Lung (tissue), 12 donors: ENCODE results near the gene TLR9. TPM values are rescaled to one million over a fixed set of nuclear protein-coding genes. Genes with fewer than 3 reads are reported as not detected.

Source experiments
- ATAC-seq: fragments of 200-7000 bp; cut with Tn5 transposase; one replicate; pipeline ENCODE4 v1.9.1; 2020; ENCODE audit warnings: moderate number of reproducible peaks; ENCODE audit not compliant: insufficient read depth, low FRiP score
- DNase-seq, 3 donors: peaks; one replicate each; pipeline ENCODE4 v3.0.0-alpha.2; 2013 to 2017
- H3K27ac ChIP-seq, 2 donors: one replicate each; pipeline ENCODE4 v1.5.1; 2013; ENCODE audit warnings: mild to moderate bottlenecking in 2 of 2, moderate library complexity in 2 of 2, control low read depth in 1 of 2, inconsistent platforms in 1 of 2, low read depth in 1 of 2, low read length in 1 of 2
- H3K27me3 ChIP-seq, 3 donors: one replicate each; pipeline ENCODE4 v1.5.1; 2013; ENCODE audit warnings: low read length in 2 of 3; ENCODE audit not compliant: control insufficient read depth in 3 of 3, insufficient read depth in 3 of 3
- H3K36me3 ChIP-seq, 4 donors: one replicate each; pipeline ENCODE4 v1.5.1; 2013; ENCODE audit warnings: low read length in 4 of 4, mild to moderate bottlenecking in 1 of 4, moderate library complexity in 1 of 4; ENCODE audit not compliant: control insufficient read depth in 4 of 4, insufficient read depth in 4 of 4
- H3K4me1 ChIP-seq, 5 donors: one replicate each; pipeline ENCODE4 v1.5.1; 2013; ENCODE audit warnings: low read length in 5 of 5, mild to moderate bottlenecking in 2 of 5, moderate library complexity in 1 of 5; ENCODE audit not compliant: control insufficient read depth in 5 of 5, insufficient read depth in 5 of 5
- H3K4me3 ChIP-seq: one replicate; pipeline ENCODE4 v1.5.1; 2013; ENCODE audit warnings: mild to moderate bottlenecking, control low read depth, moderate library complexity
- H3K9ac ChIP-seq, 2 donors: one replicate each; pipeline ENCODE4 v1.5.1; 2013; ENCODE audit warnings: low read length in 2 of 2, control low read depth in 1 of 2; ENCODE audit not compliant: insufficient read depth in 1 of 2
- H3K9me3 ChIP-seq, 4 donors: one replicate each; pipeline ENCODE4 v1.5.1; 2013; ENCODE audit warnings: low read length in 3 of 4, mild to moderate bottlenecking in 1 of 4, moderate library complexity in 1 of 4; ENCODE audit not compliant: control insufficient read depth in 4 of 4, insufficient read depth in 3 of 4
- WGBS, 2 donors: extraction: QIAGEN DNeasy Blood & Tissue Kit; methylation state at CpG; one replicate each; pipeline ENCODE4 v1.1.7; 2013; 5-methylcytosine and 5-hydroxymethylcytosine counted together
- polyA plus RNA-seq, 2 donors: library from polyadenylated mRNA; stranded (reverse); fragments of 200-250 nt; gene quantifications; one replicate each; pipeline ENCODE4 v1.2.1, GENCODE V29; 2013
- total RNA-seq, 2 donors: library from RNA; depleted of rRNA in 1 of 2; stranded (reverse); fragments of >200 nt in 1 of 2; gene quantifications; one replicate each; pipeline ENCODE4 v1.2.1, GENCODE V29; 2014 to 2021
- TF ChIP-seq, protein P1 (sequence below): IDR thresholded peaks from 2 replicates; pipeline ENCODE4 v1.5.1; 2012; ENCODE audit warnings: mild to moderate bottlenecking; ENCODE audit errors: control extremely low read depth, extremely low read depth
- donor health status: control.
- donor health status: control.
- donor health status: Bipolar disorder and iron deficiency.
- donor health status: healthy.
- donor health status: DM: yes; HTN: yes; CAD: no.

Gene TLR9
- total and polyA plus RNA-seq, 4 donors = 0.20 to 1.1 (median 0.37) TPM

DNA sequence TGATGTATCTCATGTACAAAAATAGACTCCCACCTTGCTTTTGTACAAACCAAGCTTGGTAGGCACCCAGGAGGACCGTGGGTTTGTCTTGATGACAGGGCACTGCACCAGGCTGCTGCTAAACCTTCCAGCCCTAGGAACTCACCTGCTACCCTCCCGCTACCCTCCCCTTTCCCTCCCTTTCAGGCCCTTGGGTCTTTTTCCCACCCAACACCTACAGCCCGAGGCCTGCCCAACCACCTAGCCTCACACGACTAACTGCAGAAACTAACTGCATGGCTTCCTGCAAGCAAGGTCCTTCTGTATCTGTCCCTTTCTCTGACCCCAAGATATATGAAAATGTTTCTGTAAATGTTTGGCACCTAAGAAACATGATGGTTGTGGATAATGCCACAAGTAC is 31.2 kb upstream of the TLR9 start:
- ATAC-seq (no peak), DNase-seq (no peak)
- H3K36me3 ChIP-seq = peaks cover 54 to 63% (median 58%) of the 10 kb centered on the region in 4 donors
- no peaks in the 10 kb centered on the region for H3K27me3 ChIP-seq
- no peak overlapping the region for H3K27ac ChIP-seq
- no peak overlapping the region for H3K4me3 ChIP-seq
- H3K9me3 ChIP-seq = no peaks in the 10 kb centered on the region
- H3K4me1 ChIP-seq = peaks cover 0 to 3% (median 0%) of the 10 kb centered on the region in 5 donors
- no peak overlapping the region for H3K9ac ChIP-seq
- TF ChIP-seq, protein P1, sequence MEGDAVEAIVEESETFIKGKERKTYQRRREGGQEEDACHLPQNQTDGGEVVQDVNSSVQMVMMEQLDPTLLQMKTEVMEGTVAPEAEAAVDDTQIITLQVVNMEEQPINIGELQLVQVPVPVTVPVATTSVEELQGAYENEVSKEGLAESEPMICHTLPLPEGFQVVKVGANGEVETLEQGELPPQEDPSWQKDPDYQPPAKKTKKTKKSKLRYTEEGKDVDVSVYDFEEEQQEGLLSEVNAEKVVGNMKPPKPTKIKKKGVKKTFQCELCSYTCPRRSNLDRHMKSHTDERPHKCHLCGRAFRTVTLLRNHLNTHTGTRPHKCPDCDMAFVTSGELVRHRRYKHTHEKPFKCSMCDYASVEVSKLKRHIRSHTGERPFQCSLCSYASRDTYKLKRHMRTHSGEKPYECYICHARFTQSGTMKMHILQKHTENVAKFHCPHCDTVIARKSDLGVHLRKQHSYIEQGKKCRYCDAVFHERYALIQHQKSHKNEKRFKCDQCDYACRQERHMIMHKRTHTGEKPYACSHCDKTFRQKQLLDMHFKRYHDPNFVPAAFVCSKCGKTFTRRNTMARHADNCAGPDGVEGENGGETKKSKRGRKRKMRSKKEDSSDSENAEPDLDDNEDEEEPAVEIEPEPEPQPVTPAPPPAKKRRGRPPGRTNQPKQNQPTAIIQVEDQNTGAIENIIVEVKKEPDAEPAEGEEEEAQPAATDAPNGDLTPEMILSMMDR = no peak
- WGBS, 2 donors = 89 to 90% methylated on average over 4 of the region's 4 CpGs

DNA sequence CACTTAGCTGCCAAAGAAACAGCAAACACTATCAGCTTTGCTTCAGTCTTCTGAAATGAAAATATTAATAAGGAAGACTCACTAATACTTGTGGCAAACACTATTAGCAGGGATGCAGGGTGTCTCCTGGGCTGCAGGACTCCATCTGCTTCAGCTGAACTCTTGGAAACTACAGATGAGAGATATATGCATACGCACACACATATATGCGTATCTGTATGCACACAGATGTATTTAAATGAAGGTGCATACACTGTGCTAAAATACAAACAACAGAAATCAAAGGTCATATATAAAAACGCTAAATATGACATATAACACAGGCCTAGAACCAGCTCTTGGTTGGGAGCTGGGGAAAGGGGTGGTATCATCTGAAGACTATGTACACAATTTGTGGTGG is 30.7 kb upstream of the TLR9 start:
- Histone ChIP-seq H3K36me3 (peaks cover 50 to 65% (median 55%) of the 10 kb centered on the region in 4 donors), H3K4me3 (no peak overlapping the region), H3K27me3 (no peaks in the 10 kb centered on the region), H3K9ac (no peak overlapping the region), H3K4me1 (peaks cover 0 to 3% (median 0%) of the 10 kb centered on the region in 5 donors), H3K9me3 (no peaks in the 10 kb centered on the region), H3K27ac (no peak overlapping the region)
- ATAC-seq = no peak
- no peak for DNase-seq
- TF ChIP-seq, protein P1 = no peak
- 92 to 96% methylated on average over 3 of the region's 3 CpGs for WGBS, 2 donors

DNA sequence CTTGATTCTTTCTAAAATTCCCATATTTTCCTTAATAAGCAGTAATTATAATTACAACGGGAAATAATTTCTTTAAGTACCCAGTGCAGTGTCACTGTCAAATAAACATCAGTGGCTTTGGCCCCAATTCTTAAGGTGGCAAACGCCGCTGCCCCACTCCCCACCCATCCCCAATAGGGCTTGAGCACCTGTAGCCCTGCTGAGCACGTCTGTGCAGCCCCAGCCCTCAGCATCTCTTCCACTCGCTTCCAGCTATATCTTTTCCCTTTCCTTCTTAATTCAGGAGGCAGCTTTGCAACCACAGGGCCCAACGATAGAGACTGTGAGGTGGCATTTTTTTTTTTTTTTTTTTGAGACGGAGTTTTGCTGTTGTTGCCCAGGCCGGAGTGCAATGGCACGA is 29.2 kb upstream of the TLR9 start:
- Histone ChIP-seq H3K27me3 (no peaks in the 10 kb centered on the region), H3K36me3 (peaks cover 41 to 64% (median 51%) of the 10 kb centered on the region in 4 donors), H3K4me1 (peaks cover 0 to 3% (median 0%) of the 10 kb centered on the region in 5 donors), H3K27ac (no peak overlapping the region), H3K4me3 (no peak overlapping the region), H3K9ac (no peak overlapping the region), H3K9me3 (no peaks in the 10 kb centered on the region)
- WGBS, 2 donors = 81 to 85% methylated on average over 9 of the region's 9 CpGs
- ATAC-seq (no peak), DNase-seq (no peak)
- TF ChIP-seq, protein P1 = no peak
